Gastrocnemius medialis (tissue), 4 donors: Measurements from ENCODE around the gene CCDC197. TPM values are rescaled to one million over a fixed set of nuclear protein-coding genes. Genes with fewer than 3 reads are reported as not detected.

Experiments
- ATAC-seq, 2 donors: fragments of 150-250 bp; one replicate each; pipeline ENCODE4 v1.9.1; 2016
- DNase-seq, 2 donors: peaks; one replicate each; pipeline ENCODE4 v3.0.0-alpha.2; 2019
- H3K27ac ChIP-seq, 4 donors: fragments of 200-600 bp; sonication (generic); 1 replicate in 1 of 4; 2 replicates in 3 of 4; pipeline ENCODE4 v1.5.1; 2016 to 2018; ENCODE audit warnings: mild to moderate bottlenecking in 2 of 4, moderate library complexity in 1 of 4
- H3K27me3 ChIP-seq, 3 donors: fragments of 200-600 bp; sonication (generic) in 2 of 3; 1 replicate in 1 of 3; 2 replicates in 2 of 3; pipeline versions ENCODE4 v1.5.1 to v1.6.0; 2016 to 2019; ENCODE audit warnings: mild to moderate bottlenecking in 1 of 3, moderate library complexity in 1 of 3
- H3K36me3 ChIP-seq, 2 donors: fragments of 200-600 bp; sonication (generic) in 1 of 2; one replicate each; pipeline ENCODE4 v1.5.1; 2017 to 2018
- H3K4me1 ChIP-seq, 2 donors: fragments of 200-600 bp; sonication (generic) in 1 of 2; one replicate each; pipeline ENCODE4 v1.5.1; 2016 to 2017; ENCODE audit warnings: mild to moderate bottlenecking in 2 of 2
- H3K4me3 ChIP-seq, 4 donors: fragments of 200-600 bp; sonication (generic) in 3 of 4; 1 replicate in 1 of 4; 2 replicates in 3 of 4; pipeline ENCODE4 v1.5.1; 2016 to 2019; ENCODE audit warnings: mild to moderate bottlenecking in 2 of 4
- H3K9me3 ChIP-seq, 3 donors: fragments of 200-600 bp; sonication (generic) in 2 of 3; 1 replicate in 1 of 3; 2 replicates in 2 of 3; pipeline ENCODE4 v1.5.1; 2016 to 2019
- CTCF ChIP-seq, 5 experiments: fragments of 450-650 bp in 3 of 5; fragments of 200-600 bp in 2 of 5; sonication (generic) in 2 of 5; IDR thresholded peaks in 4 of 5; conservative IDR thresholded peaks in 1 of 5; 1 replicate in 4 of 5; 2 replicates in 1 of 5; pipeline ENCODE4 v1.5.1; 2016 to 2019; ENCODE audit warnings: antibody characterized with exemption in 5 of 5, mild to moderate bottlenecking in 3 of 5, moderate library complexity in 3 of 5
- POLR2A ChIP-seq, 2 donors: fragments of 450-650 bp; IDR thresholded peaks; one replicate each; pipeline ENCODE4 v1.6.1; 2017; ENCODE audit warnings: antibody characterized with exemption in 2 of 2, mild to moderate bottlenecking in 2 of 2, moderate library complexity in 2 of 2
- in situ Hi-C, 4 donors: fragments of 200-750 bp; cut with MboI; loops; one replicate each; pipeline versions ENCODE4 v1.15.0 to v1.8.0; 2017; ENCODE audit warnings: low sequenced_read_pairs in 4 of 4
- intact Hi-C: fragments of 100-400 bp; cut with DNase I; formaldehyde crosslinking; loops from one replicate; pipeline ENCODE4 v1.15.1; 2023; ENCODE audit warnings: low total_unique reads
- total RNA-seq, 4 donors: library from RNA; depleted of rRNA; stranded (reverse); fragments of >200 nt; gene quantifications; one replicate each; pipeline versions ENCODE4 v1.1.0 to v1.2.3, GENCODE V29; 2016

Gene CCDC197
- total RNA-seq, 4 donors from 2014 or later: 0.56 to 0.61 TPM; not detected in 2

DNA sequence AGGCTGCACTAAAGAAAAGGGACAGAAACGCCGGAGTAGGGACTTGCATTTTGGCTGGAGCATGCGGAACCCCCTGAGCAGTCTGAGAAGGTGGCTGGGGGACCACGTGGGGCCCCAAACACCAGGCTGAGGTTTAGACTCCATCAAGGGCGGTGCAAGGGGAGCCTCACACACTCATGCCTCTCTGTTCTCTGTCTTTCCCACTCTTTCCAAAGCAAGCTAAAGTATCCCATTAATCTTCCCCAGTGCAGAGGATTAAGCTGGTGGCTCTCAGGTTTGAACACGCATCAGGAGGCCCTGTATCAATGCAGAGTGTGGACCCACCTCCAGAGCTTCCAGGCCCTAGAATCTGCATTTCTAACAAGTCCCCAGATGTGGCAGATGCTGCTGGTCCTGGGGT is 13.5 kb downstream of the CCDC197 start:
- Histone ChIP-seq H3K9me3 (no peaks in the 10 kb centered on the region), H3K36me3 (no peaks in the 10 kb centered on the region), H3K4me3 (no peak overlapping the region), H3K4me1 (peaks cover 0 to 6% of the 10 kb centered on the region in 2 donors), H3K27me3 (no peaks in the 10 kb centered on the region), H3K27ac (no peak overlapping the region)
- DNase-seq (no peak), ATAC-seq (no peak)
- TF ChIP-seq POLR2A (IDR thresholded peaks at IDR 0.05) (no peak), CTCF (IDR thresholded peaks at IDR 0.05 in 4 of 5, conservative IDR thresholded peaks at IDR 0.05 in 1 of 5) (no peak)
- intact Hi-C loops: no loop called here
- in situ Hi-C loops: no loop called here

GRCh38 chr14:94011795-94012194 is 14.7 kb downstream of the CCDC197 start:
- no peak overlapping the region for H3K4me3 ChIP-seq
- no peaks in the 10 kb centered on the region for H3K9me3 ChIP-seq
- H3K36me3 ChIP-seq: no peaks in the 10 kb centered on the region
- H3K27me3 ChIP-seq: no peaks in the 10 kb centered on the region
- intact Hi-C loops (no loop called here), in situ Hi-C loops (no loop called here)
- TF ChIP-seq CTCF (IDR thresholded peaks at IDR 0.05 in 4 of 5, conservative IDR thresholded peaks at IDR 0.05 in 1 of 5): no peak
- no peak for TF ChIP-seq POLR2A (IDR thresholded peaks at IDR 0.05)
- H3K4me1 ChIP-seq: peaks cover 0 to 6% of the 10 kb centered on the region in 2 donors
- no peak overlapping the region for H3K27ac ChIP-seq
- DNase-seq: no peak
- no peak for ATAC-seq

GRCh38 chr14:94014382-94014781 is 17.3 kb downstream of the CCDC197 start:
- in situ Hi-C loops: no loop called here
- H3K27ac ChIP-seq: no peak overlapping the region
- no peaks in the 10 kb centered on the region for H3K27me3 ChIP-seq
- ATAC-seq (no peak), DNase-seq (no peak)
- no peaks in the 10 kb centered on the region for H3K36me3 ChIP-seq
- peaks cover 0 to 10% of the 10 kb centered on the region in 2 donors for H3K4me1 ChIP-seq
- intact Hi-C loops: no loop called here
- H3K4me3 ChIP-seq: no peak overlapping the region
- no peaks in the 10 kb centered on the region for H3K9me3 ChIP-seq
- TF ChIP-seq POLR2A (IDR thresholded peaks at IDR 0.05) (no peak), CTCF (IDR thresholded peaks at IDR 0.05 in 4 of 5, conservative IDR thresholded peaks at IDR 0.05 in 1 of 5) (no peak)

DNA sequence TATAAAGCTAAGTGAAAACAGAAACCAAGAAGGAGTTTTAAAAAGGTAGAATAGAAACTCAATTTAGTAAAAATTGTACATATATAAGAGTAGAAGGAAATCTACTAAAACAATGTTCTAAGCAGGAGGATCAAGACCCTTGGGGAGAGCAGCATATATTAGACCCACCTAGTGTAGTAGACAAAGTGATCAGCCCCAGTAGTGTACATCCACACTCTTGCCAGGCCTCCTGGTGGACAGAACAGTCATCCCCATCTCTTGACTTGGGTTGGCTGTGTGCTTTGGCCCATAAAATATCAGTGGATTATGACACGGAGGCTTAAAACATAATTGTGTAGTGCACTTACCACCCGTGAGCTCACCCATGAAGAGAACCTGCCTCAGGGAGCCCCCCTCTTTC is 18.1 kb downstream of the CCDC197 start:
- intact Hi-C loops (no loop called here), in situ Hi-C loops (no loop called here)

More for the DNA sequence above, 18.1 kb downstream of the CCDC197 start:
- ATAC-seq: no peak
- H3K4me3 ChIP-seq: no peak overlapping the region
- TF ChIP-seq CTCF (IDR thresholded peaks at IDR 0.05 in 4 of 5, conservative IDR thresholded peaks at IDR 0.05 in 1 of 5) (no peak), POLR2A (IDR thresholded peaks at IDR 0.05) (no peak)
- no peaks in the 10 kb centered on the region for H3K27me3 ChIP-seq
- H3K36me3 ChIP-seq: no peaks in the 10 kb centered on the region
- H3K27ac ChIP-seq: no peak overlapping the region
- H3K4me1 ChIP-seq: peaks cover 0 to 4% of the 10 kb centered on the region in 2 donors
- no peak for DNase-seq
- H3K9me3 ChIP-seq: no peaks in the 10 kb centered on the region
